ENCODE measurements around the gene PLD5. TPM values are rescaled to one million over a fixed set of nuclear protein-coding genes. Genes with fewer than 3 reads are reported as not detected.

Gene PLD5
- total and polyA plus RNA-seq, 7 donors, result 0.03 to 0.92 (median 0.22) TPM; not detected in 4

- Histone ChIP-seq H3K27ac (no peak overlapping the region), H3K4me1 (no peaks in the 10 kb centered on the region), H3K4me3 (no peak overlapping the region), H3K36me3 (ENCODE audit: insufficient read depth in 1 of 2, low read depth in 1 of 2) (no peaks in the 10 kb centered on the region), H3K27me3 (ENCODE audit: insufficient read depth in 3 of 3, low read length in 2 of 3) (no peaks in the 10 kb centered on the region), H3K9me3 (no peaks in the 10 kb centered on the region)
- intact Hi-C loops (cut with DNase I), result no loop called here
- ATAC-seq (no peak), DNase-seq (no peak)
- TF ChIP-seq, protein P1, sequence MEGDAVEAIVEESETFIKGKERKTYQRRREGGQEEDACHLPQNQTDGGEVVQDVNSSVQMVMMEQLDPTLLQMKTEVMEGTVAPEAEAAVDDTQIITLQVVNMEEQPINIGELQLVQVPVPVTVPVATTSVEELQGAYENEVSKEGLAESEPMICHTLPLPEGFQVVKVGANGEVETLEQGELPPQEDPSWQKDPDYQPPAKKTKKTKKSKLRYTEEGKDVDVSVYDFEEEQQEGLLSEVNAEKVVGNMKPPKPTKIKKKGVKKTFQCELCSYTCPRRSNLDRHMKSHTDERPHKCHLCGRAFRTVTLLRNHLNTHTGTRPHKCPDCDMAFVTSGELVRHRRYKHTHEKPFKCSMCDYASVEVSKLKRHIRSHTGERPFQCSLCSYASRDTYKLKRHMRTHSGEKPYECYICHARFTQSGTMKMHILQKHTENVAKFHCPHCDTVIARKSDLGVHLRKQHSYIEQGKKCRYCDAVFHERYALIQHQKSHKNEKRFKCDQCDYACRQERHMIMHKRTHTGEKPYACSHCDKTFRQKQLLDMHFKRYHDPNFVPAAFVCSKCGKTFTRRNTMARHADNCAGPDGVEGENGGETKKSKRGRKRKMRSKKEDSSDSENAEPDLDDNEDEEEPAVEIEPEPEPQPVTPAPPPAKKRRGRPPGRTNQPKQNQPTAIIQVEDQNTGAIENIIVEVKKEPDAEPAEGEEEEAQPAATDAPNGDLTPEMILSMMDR (IDR thresholded peaks at IDR 0.05), result no peak
- WGBS, 3 donors, result 41 to 45% (median 44%) methylated on average over 2 of the region's 2 CpGs
Measured at GRCh38 chr1:242544071-242544470, 19.6 kb upstream of the PLD5 start.

DNA sequence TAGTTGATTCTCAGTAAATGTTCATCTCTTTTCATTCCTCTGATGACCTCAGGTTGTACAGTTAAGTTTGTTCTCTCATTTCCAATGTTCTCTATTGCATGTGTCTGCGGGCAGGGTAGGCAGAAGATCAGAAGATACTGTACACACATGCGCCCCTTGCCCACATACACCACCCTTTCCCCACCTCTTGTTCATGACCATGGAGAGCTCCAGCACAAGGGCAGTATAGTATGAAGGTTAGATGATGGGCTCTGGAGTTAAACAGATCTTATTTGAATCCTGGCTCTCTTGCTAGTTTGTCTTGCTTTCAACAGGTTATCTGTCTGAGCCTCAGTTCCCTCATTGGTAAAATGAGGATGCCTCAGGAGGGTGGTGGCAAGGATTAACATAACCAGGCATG lies 17.8 kb upstream of the PLD5 start:
- TF ChIP-seq, protein P1 (IDR thresholded peaks at IDR 0.05), result no peak
- Histone ChIP-seq H3K4me3 (no peak overlapping the region), H3K4me1 (no peaks in the 10 kb centered on the region), H3K9me3 (no peaks in the 10 kb centered on the region), H3K36me3 (ENCODE audit: insufficient read depth in 1 of 2, low read depth in 1 of 2) (no peaks in the 10 kb centered on the region), H3K27ac (no peak overlapping the region), H3K27me3 (ENCODE audit: insufficient read depth in 3 of 3, low read length in 2 of 3) (no peaks in the 10 kb centered on the region)
- DNase-seq (no peak), ATAC-seq (no peak)
- WGBS, 3 donors, result 91 to 95% (median 93%) methylated on average over 2 of the region's 2 CpGs
- intact Hi-C loops (cut with DNase I), result no loop called here

GRCh38 chr1:242535986-242536385 lies 11.5 kb upstream of the PLD5 start:
- TF ChIP-seq, protein P1 (IDR thresholded peaks at IDR 0.05), result no peak
- Histone ChIP-seq H3K4me3 (no peak overlapping the region), H3K36me3 (ENCODE audit: insufficient read depth in 1 of 2, low read depth in 1 of 2) (no peaks in the 10 kb centered on the region), H3K27ac (no peak overlapping the region), H3K4me1 (no peaks in the 10 kb centered on the region), H3K27me3 (ENCODE audit: insufficient read depth in 3 of 3, low read length in 2 of 3) (no peaks in the 10 kb centered on the region), H3K9me3 (no peaks in the 10 kb centered on the region)
- intact Hi-C loops (cut with DNase I), result no loop called here
- ATAC-seq (no peak), DNase-seq (no peak)
- 23 to 34% (median 27%) methylated on average over 1 of the region's 1 CpG for WGBS, 3 donors

- intact Hi-C loops (cut with DNase I), result no loop called here
- Histone ChIP-seq H3K27me3 (ENCODE audit: insufficient read depth in 3 of 3, low read length in 2 of 3) (no peaks in the 10 kb centered on the region), H3K4me1 (no peaks in the 10 kb centered on the region), H3K27ac (no peak overlapping the region), H3K4me3 (no peak overlapping the region), H3K9me3 (no peaks in the 10 kb centered on the region), H3K36me3 (ENCODE audit: insufficient read depth in 1 of 2, low read depth in 1 of 2) (no peaks in the 10 kb centered on the region)
- no peak for ATAC-seq
- 73 to 97% (median 90%) methylated on average over 1 of the region's 1 CpG for WGBS, 3 donors
- TF ChIP-seq, protein P1 (IDR thresholded peaks at IDR 0.05), result no peak
- DNase-seq, result no peak
Measured at GRCh38 chr1:242534753-242535152, 10.3 kb upstream of the PLD5 start.

DNA sequence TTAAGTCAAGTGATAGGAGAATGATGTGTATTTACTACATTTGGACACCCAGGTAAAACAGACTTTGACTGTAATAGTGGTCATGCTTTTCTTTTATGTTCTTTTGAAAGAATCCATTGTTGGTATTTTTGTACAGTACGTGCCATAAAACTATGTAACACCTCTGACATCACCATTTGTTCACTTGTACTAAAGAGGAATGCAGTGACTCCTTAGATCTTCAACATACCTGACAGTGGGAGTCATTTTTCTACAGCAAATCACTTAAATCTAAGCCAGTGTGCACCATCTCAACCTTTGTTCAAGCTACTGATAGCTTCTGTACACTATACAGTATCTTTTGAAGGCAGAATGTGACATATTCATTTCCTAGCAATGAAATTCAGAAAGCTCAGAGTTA lies 6.3 kb upstream of the PLD5 start:
- no peaks in the 10 kb centered on the region for H3K9me3 ChIP-seq
- H3K36me3 ChIP-seq (ENCODE audit: insufficient read depth in 1 of 2, low read depth in 1 of 2), result no peaks in the 10 kb centered on the region
- DNase-seq (no peak), ATAC-seq (no peak)
- H3K4me3 ChIP-seq, result no peak overlapping the region
- no peak overlapping the region for H3K27ac ChIP-seq
- intact Hi-C loops (cut with DNase I), result no loop called here
- TF ChIP-seq, protein P1 (IDR thresholded peaks at IDR 0.05), result no peak
- peaks cover 0 to 10% (median 0%) of the 10 kb centered on the region in 3 donors for H3K27me3 ChIP-seq (ENCODE audit: insufficient read depth in 3 of 3, low read length in 2 of 3)
- 54 to 58% (median 55%) methylated on average over 1 of the region's 1 CpG for WGBS, 3 donors
- no peaks in the 10 kb centered on the region for H3K4me1 ChIP-seq
